Central memory CD4-positive, alpha-beta T cell (primary cell): ENCODE data around the gene STYX.

Source experiments
- DNase-seq: peaks from one replicate; pipeline ENCODE4 v3.0.0; 2022

STYX gene

DNA sequence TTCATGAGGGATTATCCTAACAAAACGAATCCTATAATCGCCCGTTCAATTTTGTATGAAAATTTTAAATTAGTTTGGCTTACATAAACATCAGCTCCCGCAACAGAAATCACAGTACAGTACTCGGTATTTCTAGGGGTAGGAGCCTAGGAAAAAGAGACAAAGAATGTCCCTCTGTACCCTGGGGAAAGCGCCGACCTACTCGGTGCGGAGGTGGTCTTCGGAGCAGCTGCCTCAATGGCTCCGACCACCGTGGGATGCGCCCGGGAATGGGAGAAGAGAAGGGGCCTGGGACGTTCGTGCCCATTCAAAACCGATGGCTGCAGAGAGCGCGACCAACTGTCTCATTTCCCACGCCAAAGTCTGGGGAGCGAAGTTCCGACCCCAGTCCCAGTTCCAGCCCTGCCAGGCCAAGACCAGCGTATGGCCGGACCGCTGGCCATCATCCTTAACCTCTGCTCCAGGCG is 60.8 kb downstream of the STYX start:
- DNase-seq, result no peak

DNA sequence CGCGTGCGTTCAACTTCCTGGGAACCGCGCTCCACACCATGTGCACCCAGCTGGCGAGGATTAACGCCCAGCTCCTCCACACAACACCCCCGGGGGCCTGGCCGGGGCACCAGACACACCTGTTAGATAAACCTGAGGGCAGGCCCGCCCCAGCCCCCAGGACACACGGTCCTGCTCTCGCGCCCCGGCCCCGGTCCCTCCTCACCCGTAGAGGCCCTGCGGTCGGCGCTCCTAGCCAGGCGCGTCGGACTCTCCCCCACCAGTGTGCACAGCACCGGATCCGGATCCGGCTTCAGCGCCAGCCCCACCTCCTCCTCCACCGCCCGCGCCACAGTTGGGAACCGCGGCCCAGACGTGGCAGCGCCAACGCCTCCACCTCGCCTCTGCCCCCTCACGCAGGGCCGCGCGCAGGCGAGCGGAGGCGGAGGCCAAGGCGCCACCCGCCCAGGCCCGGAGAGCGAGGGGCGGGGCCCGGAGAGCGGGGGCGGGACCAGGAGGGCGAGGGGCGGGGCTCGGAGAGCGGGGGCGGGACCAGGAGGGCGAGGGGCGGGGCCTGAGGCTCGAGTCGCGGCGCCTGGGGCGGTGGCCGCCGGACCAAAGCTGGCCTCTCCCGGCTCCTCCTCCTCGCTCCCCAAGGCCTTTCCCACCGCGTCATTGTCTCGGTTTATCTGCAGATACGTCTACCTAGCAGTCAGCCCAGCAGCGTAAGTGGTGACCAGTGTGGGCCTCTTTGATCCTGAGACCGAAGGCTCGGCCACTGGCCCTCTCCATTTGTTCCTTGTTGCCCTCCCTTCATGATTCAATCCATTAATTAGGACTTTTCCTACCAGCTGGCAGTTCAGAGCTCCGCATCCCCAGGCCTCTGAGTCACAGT is 61.5 kb downstream of the STYX start, which contains the start of gene GNPNAT1:
Gene GNPNAT1, minus strand, starts transcription at position 385 of the 874 bp plus-strand sequence. CDS start 6,957 bp downstream, outside the sequence.
- peak; percentile 92 for DNase-seq

DNA sequence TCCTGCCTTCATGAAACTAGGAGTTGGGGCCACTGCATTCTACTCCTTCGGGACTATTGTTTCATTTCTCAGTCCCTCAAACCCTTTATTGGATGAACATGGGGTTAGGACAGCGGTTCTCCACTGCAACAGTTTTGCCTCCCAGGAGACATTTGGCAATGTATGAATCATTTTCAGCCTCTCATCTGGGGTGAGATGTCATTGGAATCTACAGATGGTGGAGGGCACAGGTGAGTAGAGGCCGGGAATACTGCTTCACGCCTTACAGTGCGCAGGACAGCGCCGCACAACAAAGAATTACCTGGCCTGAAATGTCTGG is 62.1 kb downstream of the STYX start:
- no peak for DNase-seq

DNA sequence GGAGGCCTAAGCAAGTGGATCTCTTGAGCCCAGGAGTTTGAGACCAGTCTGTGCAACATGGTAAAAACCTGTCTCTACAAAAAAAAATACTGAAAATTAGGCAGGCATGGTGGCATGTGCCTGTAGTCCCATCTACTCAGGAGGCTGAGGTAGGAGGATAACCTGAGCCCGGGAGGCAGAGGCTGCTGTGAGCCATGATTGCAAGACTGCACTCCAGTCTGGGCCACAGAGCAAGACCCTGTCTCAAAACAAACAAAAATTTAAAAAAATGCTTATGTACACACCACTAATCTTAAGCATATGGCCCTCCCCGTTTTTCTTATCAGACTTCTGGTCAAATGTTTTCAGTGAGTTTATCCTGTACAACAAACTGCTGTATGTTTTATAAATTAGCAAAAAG is 63.1 kb downstream of the STYX start:
- DNase-seq, result no peak

DNA sequence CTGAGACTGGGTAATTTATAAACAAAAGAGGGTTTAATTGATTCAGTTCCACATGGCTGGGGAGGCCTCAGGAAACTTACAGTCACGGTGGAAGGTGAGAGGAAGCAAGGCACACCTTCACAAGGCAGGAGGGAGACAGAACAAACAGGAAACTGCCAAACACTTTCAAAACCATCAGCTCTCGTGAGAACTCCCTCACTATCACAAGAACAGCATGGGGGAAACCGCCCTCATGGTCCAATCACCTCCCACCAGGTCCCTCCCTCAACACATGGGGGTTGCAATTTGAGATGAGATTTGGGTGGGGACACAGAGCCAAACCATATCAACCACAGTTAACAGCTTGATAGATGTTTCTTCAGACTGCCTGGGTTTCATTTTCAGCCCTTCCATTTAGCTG is 67.7 kb downstream of the STYX start:
- no peak for DNase-seq

DNA sequence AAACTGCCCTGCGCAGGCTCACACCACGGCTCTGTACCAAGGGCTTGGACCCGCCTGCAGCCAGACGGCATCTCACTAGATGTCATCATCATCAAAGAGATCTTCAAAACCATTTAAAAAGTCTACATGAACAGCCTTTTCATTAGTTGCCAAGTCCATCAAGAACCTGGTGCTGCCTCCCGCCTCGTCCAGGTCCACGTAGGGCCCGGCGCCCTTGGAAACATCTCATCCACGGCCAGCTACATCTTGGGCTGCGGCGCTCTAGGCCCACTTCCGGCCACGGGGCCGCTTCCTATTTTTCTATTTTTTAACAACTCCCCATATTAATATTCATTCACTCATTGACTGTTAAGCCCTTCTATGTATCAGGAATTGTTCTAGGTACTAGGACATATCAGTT is 68.9 kb downstream of the STYX start:
- no peak for DNase-seq

DNA sequence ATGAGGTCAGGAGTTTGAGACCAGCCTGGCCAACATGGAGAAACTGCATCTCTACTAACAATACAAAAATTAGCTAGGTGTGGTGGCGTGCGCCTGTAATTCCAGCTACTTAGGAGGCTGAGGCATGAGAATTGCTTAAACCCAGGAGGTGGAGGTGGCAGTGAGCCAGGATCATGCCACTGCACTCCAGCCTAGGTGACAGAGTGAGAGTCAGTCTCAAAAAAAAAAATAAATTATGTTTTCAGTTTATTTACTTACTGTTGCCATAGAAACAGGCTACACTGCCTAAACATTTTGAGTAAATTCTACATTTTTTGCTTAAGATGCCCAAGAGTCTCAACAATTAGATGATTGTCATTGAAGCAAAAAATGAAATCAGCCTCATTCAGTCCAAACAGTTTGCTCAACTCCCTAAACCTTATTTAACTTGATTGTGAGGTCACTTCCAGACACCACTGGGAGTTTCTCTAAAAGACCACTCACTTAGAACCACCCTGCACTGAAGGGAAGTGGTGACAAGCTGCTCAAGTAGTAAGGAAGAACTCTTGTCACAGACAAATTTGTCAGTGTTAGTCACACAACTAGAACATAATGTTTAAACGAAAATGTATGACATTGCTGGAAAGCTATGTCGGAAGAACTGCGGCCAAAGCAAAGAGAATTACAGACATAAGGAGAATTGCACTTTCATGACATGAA is 71.2 kb downstream of the STYX start:
- no peak for DNase-seq

DNA sequence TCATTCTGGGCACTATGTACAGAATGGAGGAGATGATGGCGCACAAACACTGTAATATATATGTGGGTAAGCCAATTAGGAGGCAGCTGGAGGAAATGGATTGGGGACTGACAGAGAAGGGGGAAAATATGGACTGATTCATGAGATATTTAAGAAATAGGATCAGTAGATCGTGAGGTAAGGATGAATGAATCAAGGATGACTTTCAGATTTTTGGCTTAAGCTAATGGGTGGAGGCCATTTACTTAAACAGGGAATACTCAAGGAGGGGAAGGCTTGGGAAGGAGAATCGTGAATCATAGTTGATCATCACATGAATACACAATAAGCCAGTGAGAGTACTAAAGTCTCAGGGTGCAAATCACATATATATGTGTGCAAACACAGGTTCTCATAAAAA is 72.6 kb downstream of the STYX start:
- no peak for DNase-seq

DNA sequence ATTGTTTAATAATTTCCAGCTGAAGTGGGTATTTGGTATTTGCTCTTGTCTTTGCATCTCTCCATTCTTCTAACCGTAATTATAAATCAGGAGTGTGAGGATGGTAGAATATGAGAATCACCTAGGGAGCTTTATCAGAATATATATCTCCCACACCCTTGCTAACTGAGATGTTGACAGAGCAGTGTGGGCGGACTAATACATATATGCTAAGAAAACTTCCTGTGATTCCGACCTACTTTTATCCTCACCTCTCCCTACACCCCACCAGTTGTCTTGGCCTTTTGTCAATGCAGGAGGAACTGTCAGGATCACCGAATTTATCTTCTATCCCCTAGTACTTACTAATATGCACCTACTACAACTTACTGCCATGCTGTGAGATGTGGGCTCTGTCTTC is 76.1 kb downstream of the STYX start:
- DNase-seq, result no peak

DNA sequence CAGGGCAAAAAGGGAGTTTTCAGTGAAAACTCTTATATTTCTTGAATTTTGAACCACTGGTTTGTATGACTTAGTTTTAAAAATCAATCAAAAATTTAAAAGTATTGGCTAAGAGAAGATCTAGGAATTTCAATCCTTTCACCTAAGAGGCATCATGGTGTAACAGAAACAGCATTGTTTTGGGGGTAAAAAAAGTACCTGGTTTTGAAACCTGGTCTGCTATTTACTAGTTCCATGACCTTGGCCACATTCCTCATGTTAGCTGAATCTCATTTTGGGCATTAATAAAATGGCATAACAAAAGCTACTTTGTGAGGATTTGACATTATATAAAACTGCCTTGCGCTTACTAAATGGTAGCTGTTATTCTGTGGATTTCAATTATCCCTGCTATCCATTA is 78.1 kb downstream of the STYX start:
- no peak for DNase-seq

DNA sequence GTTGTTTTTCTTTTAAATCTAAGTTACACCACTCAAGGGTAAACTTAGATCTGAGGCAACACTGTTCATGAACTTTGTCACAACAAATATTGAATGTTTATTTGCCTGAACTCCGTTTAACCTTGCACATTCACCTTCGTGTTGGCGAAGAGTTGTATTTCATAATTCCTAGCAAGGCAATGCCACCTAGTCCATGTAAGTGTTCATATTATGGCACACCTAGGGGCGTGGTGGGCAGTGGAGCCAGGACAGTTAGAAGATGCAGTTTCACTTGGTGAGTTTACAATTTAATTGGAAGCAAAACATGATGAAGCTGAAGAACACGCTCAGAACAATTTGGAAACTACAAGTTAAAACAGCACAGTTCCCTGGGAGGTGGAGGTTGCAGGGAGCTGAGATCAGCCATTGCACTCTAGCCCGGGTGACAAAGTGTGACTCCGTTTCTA is 91.9 kb downstream of the STYX start:
- no peak for DNase-seq

DNA sequence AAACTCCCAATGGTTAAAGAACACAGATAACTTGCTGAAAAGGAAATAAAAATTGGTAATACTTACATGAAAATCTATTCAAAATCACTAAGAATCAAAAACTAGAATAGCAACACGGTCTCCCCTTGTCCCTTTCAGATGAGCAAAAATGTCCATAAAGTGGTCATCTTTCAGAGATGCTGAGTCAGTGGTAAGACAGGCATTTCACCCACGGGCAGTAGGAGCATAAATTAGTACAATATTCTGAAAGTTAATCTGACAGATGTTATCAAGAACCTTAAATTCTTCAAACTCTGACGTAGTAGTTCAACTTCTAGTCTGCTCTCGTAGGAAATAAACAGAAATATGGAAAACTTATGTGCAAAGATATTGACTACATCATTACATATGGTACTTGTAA is 94.5 kb downstream of the STYX start:
- DNase-seq, result no peak
